ENCODE data around the gene BTBD16. TPM values are rescaled to one million over a fixed set of nuclear protein-coding genes. Genes with fewer than 3 reads are reported as not detected.

Gene BTBD16
- total RNA-seq, 2 donors from 2014 or later = 0.14 TPM; not detected in 1

GRCh38 chr10:122290334-122290733, 19.2 kb downstream of the BTBD16 start:
- DNase-seq (ENCODE audit: low spot score) = peak; percentile 59
- intact Hi-C loops (cut with DNase I) = loop anchor here in 1 of 2 donors (5.0 kb wide), 1 partner anchor 272 kb away; the partner anchor contains the start of gene DMBT1

- peak; percentile 62 for DNase-seq (ENCODE audit: low spot score)
- intact Hi-C loops (cut with DNase I) = loop anchor here in 1 of 2 donors (5.0 kb wide), 1 partner anchor 271 kb away; the partner anchor contains the start of gene DMBT1
Measured at GRCh38 chr10:122290833-122291532, 19.9 kb downstream of the BTBD16 start.

- intact Hi-C loops (cut with DNase I) = loop anchor here in 1 of 2 donors (5.0 kb wide), 1 partner anchor 271 kb away; the partner anchor contains the start of gene DMBT1
- no peak for DNase-seq (ENCODE audit: low spot score)
Measured at GRCh38 chr10:122291739-122292138, 20.6 kb downstream of the BTBD16 start.

GRCh38 chr10:122292376-122292775, 21.3 kb downstream of the BTBD16 start:
- DNase-seq (ENCODE audit: low spot score) = no peak
- intact Hi-C loops (cut with DNase I) = loop anchor here in 1 of 2 donors (5.0 kb wide), 1 partner anchor 270 kb away; the partner anchor contains the start of gene DMBT1

GRCh38 chr10:122293156-122293960, 22.3 kb downstream of the BTBD16 start:
- no peak for DNase-seq (ENCODE audit: low spot score)
- intact Hi-C loops (cut with DNase I) = loop anchor here in 1 of 2 donors (5.0 kb wide), 1 partner anchor 269 kb away; the partner anchor contains the start of gene DMBT1

- peak; percentile 61 for DNase-seq (ENCODE audit: low spot score)
- intact Hi-C loops (cut with DNase I) = loop anchor here in 1 of 2 donors (5.0 kb wide), 1 partner anchor 268 kb away; the partner anchor contains the start of gene DMBT1
Measured at GRCh38 chr10:122293961-122294380, 22.9 kb downstream of the BTBD16 start.

GRCh38 chr10:122294511-122295450, 23.7 kb downstream of the BTBD16 start:
- peak; percentile 51 for DNase-seq (ENCODE audit: low spot score)
- intact Hi-C loops (cut with DNase I) = loop anchor here (5.0 kb wide), 4 partner anchors 48 to 273 kb away; partner anchors contain the start of gene DMBT1 (in 1 of the 2)

GRCh38 chr10:122295451-122295809, 24.3 kb downstream of the BTBD16 start:
- intact Hi-C loops (cut with DNase I) = loop anchor here (5.0 kb wide), 3 partner anchors 47 to 272 kb away; no protein-coding TSS in a partner anchor
- DNase-seq (ENCODE audit: low spot score) = peak; percentile 58

- intact Hi-C loops (cut with DNase I) = loop anchor here (5.0 kb wide), 3 partner anchors 46 to 271 kb away; no protein-coding TSS in a partner anchor
- DNase-seq (ENCODE audit: low spot score) = no peak
Measured at GRCh38 chr10:122296363-122297120, 25.4 kb downstream of the BTBD16 start.

- intact Hi-C loops (cut with DNase I) = loop anchor here (5.0 kb wide), 3 partner anchors 45 to 270 kb away; no protein-coding TSS in a partner anchor
- DNase-seq (ENCODE audit: low spot score) = no peak
Measured at GRCh38 chr10:122297583-122297982, 26.5 kb downstream of the BTBD16 start.

- intact Hi-C loops (cut with DNase I) = loop anchor here (5.0 kb wide), 3 partner anchors 44 to 269 kb away; no protein-coding TSS in a partner anchor
Measured at GRCh38 chr10:122298206-122298597, 27.1 kb downstream of the BTBD16 start.

GRCh38 chr10:122298598-122299301, 27.7 kb downstream of the BTBD16 start:
- DNase-seq (ENCODE audit: low spot score) = peak; percentile 91

More at GRCh38 chr10:122298206-122298597, 27.1 kb downstream of the BTBD16 start:
- DNase-seq (ENCODE audit: low spot score) = no peak

GRCh38 chr10:122299423-122300075, 28.5 kb downstream of the BTBD16 start:
- intact Hi-C loops (cut with DNase I) = loop anchor here (5.0 kb wide), 3 partner anchors 43 to 268 kb away; no protein-coding TSS in a partner anchor
- no peak for DNase-seq (ENCODE audit: low spot score)

More at GRCh38 chr10:122298598-122299301, 27.7 kb downstream of the BTBD16 start:
- intact Hi-C loops (cut with DNase I) = loop anchor here (5.0 kb wide), 3 partner anchors 44 to 269 kb away; no protein-coding TSS in a partner anchor

- DNase-seq (ENCODE audit: low spot score) = peak; percentile 65
- intact Hi-C loops (cut with DNase I) = no loop called here
Measured at GRCh38 chr10:122301055-122301810, 30.1 kb downstream of the BTBD16 start.

GRCh38 chr10:122301811-122302115, 30.7 kb downstream of the BTBD16 start:
- peak; percentile 62 for DNase-seq (ENCODE audit: low spot score)
- intact Hi-C loops (cut with DNase I) = no loop called here

- no peak for DNase-seq (ENCODE audit: low spot score)
- intact Hi-C loops (cut with DNase I) = no loop called here
Measured at GRCh38 chr10:122302315-122302714, 31.2 kb downstream of the BTBD16 start.

Measured in posterior vena cava (tissue), 2 donors.